Activated CD4-positive, alpha-beta T cell treated with anti-CD3 and anti-CD28 coated beads, Interleukin-2, amount 50 U/mL, for 16 hours (primary cell): Measurements from ENCODE around the gene BANP.
"Not testable (repeated sequence)": the region's sequence is repeated elsewhere in the genome, so short reads cannot be mapped to it uniquely, and the experiment has no call there.

ENCODE experiments used
- DNase-seq: peaks from one replicate; pipeline ENCODE4 v3.0.0-alpha.2; 2020

BANP gene, protein sequence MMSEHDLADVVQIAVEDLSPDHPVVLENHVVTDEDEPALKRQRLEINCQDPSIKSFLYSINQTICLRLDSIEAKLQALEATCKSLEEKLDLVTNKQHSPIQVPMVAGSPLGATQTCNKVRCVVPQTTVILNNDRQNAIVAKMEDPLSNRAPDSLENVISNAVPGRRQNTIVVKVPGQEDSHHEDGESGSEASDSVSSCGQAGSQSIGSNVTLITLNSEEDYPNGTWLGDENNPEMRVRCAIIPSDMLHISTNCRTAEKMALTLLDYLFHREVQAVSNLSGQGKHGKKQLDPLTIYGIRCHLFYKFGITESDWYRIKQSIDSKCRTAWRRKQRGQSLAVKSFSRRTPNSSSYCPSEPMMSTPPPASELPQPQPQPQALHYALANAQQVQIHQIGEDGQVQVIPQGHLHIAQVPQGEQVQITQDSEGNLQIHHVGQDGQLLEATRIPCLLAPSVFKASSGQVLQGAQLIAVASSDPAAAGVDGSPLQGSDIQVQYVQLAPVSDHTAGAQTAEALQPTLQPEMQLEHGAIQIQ

DNA sequence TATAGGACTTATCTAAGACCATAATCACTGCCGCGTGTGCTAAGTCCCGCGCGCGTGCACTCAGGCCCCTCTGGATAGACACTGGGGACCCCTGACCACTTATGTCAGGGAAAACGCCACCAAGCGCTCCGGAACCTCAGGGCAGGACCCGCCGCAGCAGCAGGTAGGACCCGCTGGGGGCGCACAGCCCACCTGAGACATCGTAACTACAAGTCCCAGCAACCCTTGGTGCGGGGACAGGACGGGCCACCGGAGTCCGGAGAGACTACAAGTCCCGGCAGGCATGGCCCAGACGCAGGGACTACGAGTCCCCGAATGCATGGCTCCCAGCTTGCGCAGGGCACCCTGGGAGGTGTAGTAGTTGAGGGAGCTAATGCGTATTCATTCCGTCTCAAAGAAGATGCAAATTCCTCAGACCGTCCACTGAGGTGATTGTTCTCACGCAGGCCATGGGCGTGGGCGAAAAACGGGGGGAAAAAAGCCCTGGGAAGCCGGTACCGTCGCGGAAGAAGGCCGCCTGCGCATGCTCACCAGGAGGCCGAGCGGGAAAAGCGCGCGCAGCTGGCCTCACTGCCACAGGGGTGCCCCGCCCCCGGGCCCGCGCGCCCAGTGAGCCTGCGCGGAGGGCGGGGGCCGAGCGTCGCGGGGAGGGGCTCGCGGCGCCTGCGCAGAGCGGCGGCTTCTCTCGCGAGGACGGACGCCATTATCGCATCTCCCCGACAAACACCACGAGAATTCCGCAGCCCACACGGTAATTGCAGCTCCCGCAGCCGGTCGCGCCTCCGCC lies at the start of gene BANP:
Gene BANP, plus strand, starts transcription at position 670 of the 787 bp plus-strand sequence. CDS start 23,682 bp downstream, outside the sequence.
- peak; percentile 99 for DNase-seq

DNA sequence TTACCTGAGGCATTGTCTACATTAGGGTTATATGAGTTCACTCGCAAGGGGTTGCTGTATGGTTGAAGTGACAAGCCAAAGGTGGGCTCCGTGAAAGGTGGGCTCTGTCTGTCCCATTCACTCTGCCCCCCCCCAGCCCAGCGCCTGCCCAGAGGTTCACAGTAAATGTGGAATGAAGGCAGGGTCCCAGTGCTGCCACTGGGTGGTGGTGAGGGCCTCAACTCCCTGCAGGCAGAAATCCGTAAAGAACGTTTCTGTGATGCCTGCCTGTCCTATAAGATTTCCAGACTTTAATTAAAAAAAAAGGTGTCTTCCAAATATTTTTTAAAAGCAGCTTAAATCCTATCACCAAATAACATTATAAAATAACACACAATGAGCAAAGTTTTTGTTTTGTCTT lies 46.3 kb upstream of the BANP start:
- DNase-seq: not testable (repeated sequence)

DNA sequence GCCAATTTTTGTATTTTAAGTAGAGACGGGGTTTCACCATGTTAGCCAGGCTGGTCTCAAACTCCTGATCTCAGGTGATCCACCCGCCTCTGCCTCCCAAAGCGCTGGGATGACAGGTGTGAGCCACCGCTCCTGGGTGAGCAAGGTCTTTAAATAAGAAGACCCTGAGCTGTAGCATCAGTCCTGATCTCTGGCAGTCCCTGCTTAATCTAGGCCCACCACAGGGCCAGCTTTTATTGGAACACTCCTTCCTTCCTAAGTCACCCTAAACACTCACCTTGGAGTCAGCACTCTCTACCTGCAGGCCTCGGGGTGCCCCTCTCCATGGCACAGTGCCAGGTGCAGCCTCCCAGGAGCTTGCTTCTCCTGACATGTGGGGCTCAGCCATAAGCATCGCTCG lies 45.7 kb upstream of the BANP start:
- DNase-seq: not testable (repeated sequence)

DNA sequence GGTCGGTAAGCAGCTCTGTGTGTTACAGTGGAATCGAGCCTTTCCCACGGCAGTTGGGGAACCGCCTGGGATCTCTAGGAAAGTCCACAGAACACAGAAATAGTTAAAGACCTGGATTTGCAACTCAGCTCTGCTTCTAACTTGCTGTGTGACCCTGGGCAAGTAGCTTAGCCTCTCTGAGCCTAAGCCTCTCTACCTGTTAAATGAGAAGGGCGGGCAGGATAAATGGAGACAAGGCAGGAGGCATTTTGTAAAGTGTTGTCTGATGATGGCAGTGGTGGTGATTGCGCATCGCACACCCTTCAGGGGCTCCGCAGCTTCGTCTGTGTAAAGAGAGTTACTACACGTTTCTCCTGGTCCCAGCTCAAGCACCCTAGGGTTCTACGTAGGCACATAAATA lies 43.1 kb upstream of the BANP start:
- DNase-seq: not testable (repeated sequence)

DNA sequence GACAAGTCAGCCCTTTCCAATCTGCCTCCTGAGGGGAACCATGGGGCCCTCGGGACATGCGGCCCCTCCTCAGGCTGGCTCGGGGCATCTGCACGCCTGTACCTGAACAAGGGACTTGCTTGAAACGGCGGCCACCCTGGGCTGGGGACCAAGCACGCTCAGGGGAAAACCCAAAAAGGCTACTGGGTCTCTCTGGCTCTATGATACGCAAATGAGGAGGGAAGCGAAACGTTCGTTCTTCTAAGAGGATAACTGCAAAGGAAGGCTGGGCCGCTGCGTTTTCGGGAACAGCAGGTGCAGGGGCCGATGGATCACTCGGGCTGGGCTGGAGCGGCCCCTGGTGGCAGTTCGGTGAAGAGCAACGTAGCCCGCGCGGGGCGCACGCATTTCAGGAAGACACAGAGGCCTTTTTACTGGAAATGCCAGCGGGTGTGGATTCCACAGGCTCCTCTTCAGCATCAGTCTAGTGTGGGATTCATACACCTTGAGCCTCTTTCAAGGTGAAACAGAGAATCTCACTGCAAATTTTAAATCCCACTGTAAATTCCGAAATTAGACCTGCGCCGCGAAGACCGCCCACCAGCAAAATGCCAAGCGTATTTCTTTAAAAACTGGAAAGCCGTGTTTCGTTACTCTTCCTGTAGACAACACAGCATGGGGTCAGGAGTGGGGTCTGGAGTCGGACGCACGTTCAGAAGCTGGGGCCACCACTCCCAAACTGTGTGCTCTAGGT lies 41.9 kb upstream of the BANP start:
- peak; percentile 91 for DNase-seq

DNA sequence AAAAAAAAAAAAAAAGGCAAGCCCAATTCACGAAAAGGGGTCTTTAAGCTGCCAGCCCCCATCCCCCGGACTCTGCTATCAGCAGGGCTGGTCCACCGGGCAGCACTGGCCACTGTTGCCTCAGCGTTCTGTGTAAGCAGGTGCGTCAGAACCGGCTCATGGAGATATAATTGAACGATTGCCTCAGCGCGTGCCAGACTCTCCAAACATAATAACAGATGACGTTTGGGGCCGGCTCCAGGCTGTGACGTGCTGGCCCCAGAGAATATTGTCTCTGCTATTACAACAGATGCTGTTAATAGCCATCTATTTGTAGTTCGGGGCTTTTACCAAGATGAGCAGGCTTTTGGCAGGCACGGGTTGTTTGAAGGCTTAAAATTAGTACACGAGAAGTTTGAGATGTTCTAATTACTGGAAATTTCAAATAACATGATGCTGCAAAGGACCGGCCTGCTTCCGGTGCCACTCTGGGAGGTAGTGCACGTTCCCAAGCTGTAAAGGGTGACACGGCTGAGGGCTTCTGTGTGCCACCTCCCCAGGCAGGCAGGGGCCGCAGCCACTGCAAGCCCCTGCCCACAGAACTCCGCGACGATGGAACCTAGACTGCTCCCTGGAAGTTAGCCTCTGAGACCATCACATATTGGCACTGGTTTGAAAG lies 40.0 kb upstream of the BANP start:
- not testable (repeated sequence) for DNase-seq

DNA sequence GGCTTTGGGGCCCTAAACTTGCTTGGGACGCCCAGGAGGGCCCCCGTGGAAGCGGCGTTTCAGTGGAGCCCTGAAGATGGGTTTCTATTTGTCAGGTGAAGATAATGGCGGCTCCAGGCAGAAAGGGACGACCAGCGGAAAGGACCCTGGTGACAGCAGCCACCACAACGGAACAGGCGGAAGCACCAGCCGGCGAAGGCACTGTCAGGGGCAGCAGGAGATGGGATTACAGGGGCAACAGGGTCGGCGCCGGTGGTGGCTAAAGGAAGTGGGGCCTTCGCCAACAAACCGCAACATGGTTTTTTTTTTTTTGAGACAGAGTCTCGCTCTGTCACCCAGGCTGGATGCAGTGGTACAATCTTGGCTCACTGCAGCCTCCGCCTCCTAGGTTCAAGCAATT lies 38.5 kb upstream of the BANP start:
- not testable (repeated sequence) for DNase-seq

DNA sequence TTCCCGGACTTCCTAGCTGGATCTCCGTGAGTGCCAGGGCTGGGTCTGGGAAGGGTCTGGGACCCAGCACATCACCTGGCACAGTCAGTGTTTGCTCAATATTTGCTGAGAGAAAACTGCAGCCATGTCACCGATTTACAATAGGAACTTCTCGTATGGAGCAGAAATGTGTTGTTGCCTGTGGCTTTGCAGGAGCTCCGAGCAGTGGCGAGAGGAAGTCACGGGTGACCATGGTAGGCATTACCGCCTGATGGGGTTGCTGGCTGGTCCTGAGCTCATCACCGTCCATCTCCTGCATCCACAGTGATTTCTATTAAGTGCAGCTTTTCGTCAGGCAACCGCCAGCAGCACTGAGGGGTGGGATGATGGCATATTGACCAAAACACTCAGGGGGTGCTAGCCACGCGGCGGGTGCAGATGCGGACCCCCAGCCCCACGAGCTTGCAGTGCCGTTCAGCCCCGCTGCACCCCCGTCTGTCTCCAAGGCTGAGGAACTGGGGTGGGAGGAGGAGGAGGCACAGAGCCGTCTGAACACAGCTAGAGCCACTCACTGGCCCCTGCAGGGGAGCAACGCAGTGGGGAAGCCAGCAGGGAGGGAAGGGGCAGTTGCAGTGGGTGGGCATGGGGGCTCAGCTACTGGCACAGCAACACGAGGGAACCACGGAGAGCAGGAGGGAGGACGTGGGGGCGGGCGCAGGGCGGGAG lies 37.1 kb upstream of the BANP start:
- not testable (repeated sequence) for DNase-seq

DNA sequence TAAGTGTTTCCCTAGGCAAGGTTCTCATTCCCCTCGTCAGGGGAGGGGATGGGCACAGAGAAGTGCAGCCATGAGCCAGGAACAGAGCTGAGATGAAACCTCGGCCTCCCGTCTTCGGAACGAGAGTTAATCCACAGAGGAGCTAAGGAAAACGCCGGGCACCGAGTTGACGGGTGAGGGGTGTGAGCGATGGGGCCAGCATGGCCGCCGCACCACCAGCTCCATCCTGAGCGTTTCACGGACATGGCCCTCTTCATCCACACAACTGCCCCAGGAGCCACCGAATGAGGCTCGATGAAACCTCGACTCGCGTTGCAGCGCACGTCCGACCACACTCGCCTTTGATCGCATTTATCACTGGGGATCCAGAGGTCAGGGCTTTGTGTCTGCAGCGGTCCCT lies 36.4 kb upstream of the BANP start:
- DNase-seq: no peak

DNA sequence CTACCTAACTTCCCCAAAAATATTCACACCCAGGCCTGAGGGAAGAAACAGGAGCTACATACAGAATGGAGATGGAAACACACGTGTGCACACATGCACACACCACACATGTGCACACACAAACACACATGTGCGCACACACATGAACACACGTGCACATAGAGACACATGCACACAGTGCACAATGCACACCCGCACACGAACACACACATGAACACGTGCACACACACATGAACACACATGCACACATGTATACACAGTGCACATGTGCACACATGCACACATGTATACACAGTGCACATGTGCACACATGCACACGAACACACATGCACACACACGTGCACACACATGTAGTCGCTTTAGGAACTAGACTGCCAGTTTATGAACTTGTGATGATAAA lies 33.7 kb upstream of the BANP start:
- DNase-seq: no peak

DNA sequence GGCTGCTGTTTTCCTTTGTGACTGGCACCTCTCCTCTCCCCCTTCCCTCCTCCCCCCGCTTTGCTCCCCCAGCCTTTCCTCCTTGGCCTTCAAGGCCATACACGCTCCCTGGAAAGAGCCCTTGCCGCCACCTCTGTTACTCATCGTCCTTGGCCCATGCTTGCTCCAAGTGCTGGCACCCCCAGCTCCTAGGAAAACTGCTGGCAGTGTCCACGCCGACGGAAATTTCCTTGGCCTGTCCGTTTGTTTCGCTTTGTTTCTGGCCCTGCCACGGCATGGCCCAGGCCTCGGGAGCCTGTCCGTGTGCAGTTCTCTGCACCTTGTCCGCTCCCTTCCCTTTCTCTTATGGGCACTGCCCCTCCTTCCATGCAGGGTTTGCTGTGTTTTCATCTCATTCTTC lies 32.9 kb upstream of the BANP start:
- no peak for DNase-seq

DNA sequence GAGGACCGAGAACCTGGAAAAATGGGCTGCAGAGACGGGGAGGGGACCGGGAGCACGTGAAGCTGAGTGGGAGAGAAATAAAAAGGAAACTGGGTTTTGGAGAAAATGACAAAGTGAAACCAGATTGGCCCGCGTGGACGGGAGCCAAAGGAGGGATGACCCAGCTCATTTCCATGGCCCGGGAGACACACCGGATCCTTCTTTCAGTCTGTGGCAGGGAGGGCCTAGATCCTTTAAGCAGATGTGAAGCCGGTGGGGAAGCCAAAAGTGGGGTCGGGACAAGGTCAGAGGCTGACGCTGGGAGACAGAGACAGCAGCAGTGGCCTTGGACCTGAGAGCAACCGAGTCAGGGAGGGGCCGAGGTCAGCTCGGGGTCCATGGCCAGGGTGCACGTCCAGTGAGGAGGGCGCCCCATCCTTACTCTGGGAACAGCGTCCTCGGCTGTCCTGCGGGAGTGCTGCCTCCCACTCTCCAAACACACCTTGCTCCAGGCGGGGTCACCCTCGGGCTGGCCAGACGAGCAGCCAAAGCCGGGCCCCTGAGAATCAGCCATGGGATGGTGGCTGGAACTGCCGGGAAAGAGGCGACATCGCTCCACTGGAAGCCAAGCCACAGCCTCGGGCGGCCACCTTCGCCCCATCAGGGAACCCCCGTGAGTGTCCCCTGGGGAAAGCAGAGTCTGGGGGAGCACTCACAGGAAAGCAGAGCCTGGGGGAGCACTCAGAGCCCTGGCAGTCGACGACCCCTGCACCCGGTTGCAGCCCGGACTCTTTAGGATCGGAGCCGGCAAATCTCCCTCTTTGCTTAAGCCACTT lies 32.2 kb upstream of the BANP start:
- DNase-seq: no peak

DNA sequence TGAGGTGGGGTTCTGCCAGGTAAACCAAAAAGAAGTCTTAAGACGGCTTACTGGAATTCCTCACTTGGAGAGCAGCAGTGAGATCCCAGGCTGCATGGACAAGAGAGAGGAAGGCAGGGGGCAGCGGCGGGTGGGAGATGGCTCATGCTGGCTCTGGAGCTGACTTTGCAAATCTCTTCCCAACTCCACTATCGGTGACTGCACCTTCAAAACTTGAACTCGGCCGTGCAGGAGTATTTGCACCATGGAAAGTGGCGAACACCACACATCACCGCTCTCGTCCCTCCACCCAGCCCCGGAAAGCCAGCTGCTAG lies 31.6 kb upstream of the BANP start:
- DNase-seq: no peak

DNA sequence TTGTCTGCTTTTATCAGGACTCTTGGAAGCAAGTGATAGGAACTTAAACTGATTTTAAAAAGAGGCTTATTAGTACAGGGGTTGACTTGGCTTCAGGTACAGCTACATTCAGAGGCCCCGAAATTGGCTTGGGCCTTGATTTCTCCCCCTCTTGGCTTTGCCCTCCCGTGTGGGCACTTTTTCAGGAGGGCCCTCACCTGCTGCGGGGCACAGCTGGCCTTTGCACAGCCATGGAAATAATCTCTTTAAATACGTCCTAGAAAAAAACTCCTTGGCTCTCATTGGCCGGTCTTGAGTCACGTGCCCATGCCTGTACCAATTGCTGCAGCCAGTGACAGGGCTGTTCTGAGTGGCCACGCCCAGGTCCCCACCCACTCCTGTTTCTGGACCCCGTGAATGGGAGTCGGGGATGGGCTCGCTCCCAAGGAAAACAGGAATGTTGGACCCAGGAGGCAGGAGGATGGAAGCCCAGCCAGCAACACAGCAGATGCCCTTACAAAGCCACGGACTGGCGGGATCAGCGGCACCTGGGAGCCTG lies 29.9 kb upstream of the BANP start:
- no peak for DNase-seq

DNA sequence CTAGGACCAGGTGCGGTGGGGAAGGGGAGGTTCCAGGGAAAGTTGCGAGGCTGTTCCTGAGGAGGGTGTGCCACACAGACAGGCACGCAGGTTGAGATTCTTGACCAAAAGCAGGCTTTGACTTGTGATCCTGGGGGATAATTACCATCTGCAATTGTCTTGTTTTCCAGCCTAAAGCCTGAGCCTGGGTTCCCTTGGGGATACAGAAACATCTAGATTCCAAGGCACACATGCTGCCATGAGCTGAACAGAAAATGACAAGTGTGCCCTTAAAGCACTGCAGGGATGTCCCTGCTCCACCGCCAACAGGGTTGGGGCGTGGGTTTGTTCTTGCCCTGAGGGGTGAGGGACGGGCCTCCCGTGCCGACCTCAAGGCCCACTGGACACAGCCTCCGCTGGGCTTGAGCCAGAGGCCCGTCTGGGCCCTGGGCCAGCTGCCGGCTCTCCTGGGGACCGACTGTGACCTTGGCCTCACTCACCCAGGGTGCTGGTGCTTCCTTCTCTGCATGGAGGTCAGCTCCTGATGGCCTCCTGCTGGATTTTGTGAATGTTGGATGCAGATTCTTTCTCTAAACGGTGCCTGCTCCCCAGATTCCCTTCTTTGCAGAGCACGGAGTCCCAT lies 28.9 kb upstream of the BANP start:
- DNase-seq: no peak

DNA sequence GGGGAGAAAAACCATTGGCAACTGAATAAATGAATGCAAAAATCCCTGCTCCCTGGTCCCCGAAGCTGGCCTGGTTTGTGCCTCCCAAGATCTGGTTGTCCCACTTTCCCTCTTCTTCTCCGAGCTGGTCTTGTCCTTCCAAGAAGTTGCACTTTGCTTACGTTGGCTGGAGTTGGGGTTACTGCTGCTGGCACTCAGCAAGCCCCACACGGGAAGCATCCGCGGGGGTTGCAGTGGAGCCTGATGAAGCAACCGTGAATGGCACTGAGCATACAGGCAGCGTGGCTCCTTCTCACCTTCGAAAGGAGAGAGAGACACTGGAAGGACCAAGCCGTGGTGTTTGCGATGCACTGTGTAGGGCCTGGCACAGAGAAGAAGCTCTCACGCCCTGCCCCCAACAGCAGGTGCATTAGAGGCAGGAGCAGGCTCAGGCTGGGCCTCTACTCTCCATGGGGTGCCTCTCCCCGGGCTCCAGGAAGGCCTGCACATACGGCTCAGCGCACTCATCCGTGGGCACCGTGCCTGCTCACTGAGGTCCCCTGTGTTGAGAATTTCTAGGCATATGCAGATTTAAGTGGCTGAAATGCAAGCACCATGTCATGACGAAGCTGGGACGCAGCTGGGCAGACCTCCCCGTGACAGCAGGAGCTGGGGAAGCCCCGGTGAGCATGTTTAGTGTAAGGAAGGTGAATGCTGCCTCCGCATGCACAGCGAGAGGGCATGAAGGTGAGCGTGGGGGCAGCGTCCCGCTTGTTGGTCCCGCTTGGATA lies 27.0 kb upstream of the BANP start:
- DNase-seq: no peak

DNA sequence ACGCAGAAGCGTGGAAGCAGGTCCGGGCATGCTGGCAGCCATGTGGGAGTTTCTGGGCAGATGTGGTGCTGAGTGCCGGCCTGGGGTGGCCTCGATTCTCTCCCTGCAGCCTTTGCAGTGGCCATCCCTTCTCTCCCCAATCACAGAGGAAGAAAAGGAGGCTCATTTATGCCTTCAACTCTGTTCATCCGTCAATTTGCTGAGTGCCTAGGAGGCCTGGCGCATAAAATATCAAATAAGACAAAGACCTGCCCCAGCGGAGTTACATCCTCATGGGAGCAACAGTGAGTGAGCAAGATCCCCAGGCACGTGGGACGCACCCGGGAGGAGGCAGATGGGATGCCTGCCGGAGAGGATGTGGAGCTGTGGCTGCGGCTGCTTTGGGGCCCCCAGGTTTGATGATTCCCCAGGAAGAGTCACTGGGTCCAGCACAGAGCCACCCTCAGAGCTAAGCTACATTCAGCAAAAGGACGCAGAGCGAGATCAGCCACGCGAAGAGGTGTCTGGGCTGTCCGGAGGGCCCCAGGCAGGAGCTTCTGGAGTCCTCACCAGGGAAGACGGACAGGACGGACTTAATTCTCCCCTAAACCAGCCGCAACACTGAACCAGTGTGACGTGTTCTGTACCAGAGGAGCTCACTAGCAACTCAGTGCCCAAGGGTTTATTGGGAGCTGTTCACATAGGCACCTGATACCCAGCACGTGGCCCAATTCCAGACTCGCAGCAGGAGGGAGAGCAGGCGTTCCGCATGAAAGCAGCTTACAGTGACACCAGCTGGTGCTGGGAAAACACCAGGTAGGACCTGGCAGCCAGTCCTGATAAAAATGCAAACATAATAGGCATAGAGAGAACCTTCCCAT lies 26.2 kb upstream of the BANP start:
- DNase-seq: no peak
